ENCODE results near the gene CHN1.

The CHN1 gene

GRCh38 chr2:174759381-174760065 is 245.7 kb downstream of the CHN1 start:
- no peak for DNase-seq

- no peak for DNase-seq
These were observed 248.4 kb downstream of the CHN1 start for GRCh38 chr2:174756743-174757142.

DNA sequence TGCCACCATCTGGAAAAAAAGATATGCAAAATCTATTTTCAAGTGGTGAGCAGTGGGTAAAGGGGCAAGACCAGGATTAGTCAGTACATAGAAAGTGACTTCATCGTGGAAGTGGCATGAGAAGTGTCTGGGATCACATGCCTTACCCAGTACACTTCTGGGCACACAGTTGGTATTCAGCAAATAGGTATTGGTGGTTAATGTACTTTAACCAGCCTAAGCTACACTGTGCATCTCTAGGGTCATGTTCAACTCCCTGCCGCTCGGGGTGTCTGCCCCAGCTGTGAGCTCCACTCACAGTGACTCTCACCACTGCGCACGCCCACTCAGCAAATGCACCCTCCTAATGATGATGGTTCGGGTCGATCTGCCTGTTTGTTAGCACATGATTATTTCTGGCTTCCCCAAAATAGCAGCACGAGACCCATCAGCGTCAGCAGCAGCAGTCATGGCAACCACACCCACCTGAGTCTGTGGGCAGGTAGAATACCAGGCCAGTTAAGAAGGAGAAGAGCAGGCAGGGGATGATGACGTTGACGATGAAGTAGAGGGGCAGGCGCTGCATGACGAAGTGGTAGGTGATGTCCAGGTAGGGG is 252.0 kb downstream of the CHN1 start:
- DNase-seq: no peak

- DNase-seq: no peak
These were observed 252.7 kb downstream of the CHN1 start for GRCh38 chr2:174752403-174753037.

DNA sequence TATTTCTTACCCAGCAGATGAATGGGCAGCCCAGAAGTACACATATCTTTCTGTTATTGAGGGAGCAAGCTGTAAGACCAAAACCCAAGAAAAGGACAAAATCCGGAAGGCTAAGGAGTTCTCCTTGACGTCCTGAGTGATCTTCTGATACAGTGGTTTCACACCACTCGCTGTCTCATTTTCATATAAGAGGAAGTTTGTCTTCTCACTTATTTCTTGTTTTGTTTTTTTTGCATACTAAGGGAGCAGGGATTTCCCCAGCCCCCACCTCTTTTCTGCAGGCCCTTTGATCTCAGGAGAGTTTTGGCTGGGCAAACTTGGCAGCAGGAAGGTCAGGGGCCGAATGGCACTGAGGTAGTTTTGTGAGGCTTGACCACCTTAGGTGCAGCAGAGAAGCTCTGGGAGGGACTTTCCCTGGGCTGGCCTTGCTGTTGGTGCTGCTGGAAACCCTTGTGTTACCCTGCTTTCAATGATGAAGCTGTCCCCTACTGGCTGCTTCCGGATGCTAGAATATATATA is 254.2 kb downstream of the CHN1 start:
- no peak for DNase-seq

DNA sequence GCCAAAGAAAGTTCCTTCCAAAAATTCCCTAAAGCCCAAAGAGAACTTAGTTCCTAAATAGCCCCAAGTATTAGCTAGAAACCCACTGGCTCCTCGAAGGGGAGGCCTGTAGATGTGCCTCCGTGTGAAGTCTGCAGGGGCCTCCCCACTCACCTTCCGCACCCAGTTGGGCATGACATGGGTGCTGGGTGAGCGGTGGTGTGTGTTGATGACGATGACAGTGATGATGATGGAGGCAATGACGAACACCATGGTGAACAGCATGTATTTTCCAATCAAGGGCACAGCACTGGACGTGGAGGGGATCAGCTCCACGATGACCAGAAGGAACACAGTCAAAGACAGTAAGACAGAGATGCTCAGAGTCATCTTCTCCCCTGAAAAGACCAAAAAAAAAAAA is 255.4 kb downstream of the CHN1 start:
- DNase-seq: no peak

- DNase-seq: peak; percentile 51
These were observed 256.2 kb downstream of the CHN1 start for GRCh38 chr2:174748948-174749347.

Data from NCI-H510A (cell line).